Ishikawa (cell line): ENCODE measurements around the gene EHF.

Experiments used
- EGR1 ChIP-seq: IDR thresholded peaks from 2 replicates; pipeline ENCODE4 v1.6.1; 2012
- EP300 ChIP-seq: IDR thresholded peaks from 2 replicates; pipeline ENCODE4 v1.6.1; 2012; ENCODE audit warnings: borderline replicate concordance
- FOXM1 ChIP-seq: IDR thresholded peaks from 2 replicates; pipeline ENCODE4 v1.6.1; 2012; ENCODE audit warnings: low read depth, borderline replicate concordance
- MAX ChIP-seq: IDR thresholded peaks from 2 replicates; pipeline ENCODE4 v1.6.1; 2012
- RAD21 ChIP-seq: IDR thresholded peaks from 2 replicates; pipeline ENCODE4 v1.6.1; 2012; ENCODE audit warnings: low read depth
- TAF1 ChIP-seq: IDR thresholded peaks from 2 replicates; pipeline ENCODE4 v1.6.1; 2012; ENCODE audit warnings: low read depth, mild to moderate bottlenecking
- TEAD4 ChIP-seq: IDR thresholded peaks from 2 replicates; pipeline ENCODE4 v1.6.1; 2012
- YY1 ChIP-seq: IDR thresholded peaks from 2 replicates; pipeline ENCODE4 v1.6.1; 2012; ENCODE audit warnings: low read depth

- TF ChIP-seq TEAD4 (no peak), EGR1 (no peak), EP300 (no peak), RAD21 (no peak), FOXM1 (no peak), YY1 (no peak), TAF1 (no peak), MAX (no peak)
Observed at GRCh38 chr11:34575261-34575660, 45.6 kb upstream of the EHF start.
